GM19455 (cell line): ENCODE measurements around the gene MGMT.

Experiments
- ATAC-seq: cut with Tn5 transposase; IDR thresholded peaks from one replicate; pipeline ENCODE4 v1.9.1; 2021; ENCODE audit not compliant: unreplicated experiment

The MGMT gene

GRCh38 chr10:129580901-129581300 is 113.9 kb downstream of the MGMT start:
- no peak for ATAC-seq

DNA sequence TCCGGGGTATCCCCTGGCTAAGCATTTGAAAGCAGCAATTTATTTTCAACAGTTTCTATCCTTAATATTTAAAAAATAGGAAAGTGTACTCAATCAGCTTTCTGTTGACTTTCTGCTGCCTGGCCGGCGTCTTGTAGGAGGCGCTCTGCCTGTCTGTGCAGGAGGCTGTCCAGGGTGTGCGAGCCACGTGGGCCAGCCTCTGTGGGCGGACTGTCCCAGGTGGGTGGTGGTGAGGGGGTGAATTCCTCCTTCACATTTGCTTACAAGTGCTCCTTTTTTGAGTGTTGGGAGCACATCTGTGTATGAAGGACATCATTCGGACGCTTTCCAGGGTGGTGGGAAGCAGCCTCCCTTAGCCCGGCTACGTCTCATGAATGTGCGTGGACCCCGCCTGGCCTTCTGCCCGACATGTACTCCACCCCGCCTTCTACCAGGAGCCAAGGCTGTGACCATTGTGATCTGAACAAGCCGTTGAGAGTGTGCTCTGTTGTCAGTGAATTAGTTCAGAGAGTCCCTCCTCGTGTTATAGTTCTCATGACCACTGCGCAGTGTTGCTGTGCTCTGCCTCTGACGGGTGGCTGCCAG is 114.9 kb downstream of the MGMT start:
- no peak for ATAC-seq

DNA sequence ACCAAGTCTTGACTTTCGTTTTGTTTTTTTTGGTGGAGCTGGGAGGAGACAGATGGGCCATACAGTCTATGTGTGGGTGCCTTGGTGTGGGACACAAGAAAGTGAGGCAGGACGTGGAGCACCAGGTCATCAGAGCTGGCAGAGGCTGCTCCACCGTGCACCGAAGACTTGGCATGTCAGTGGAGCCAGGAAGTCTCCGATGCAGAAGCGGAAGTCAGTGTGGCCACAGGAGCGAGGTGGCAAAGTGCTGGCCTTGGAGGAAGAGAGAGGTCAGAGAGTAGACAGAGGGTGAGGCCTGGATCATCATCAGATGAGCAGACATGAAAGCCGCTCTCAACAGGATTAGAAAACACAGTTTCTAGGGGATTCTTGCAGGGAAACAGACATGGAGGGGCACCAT is 116.8 kb downstream of the MGMT start:
- ATAC-seq, result no peak

DNA sequence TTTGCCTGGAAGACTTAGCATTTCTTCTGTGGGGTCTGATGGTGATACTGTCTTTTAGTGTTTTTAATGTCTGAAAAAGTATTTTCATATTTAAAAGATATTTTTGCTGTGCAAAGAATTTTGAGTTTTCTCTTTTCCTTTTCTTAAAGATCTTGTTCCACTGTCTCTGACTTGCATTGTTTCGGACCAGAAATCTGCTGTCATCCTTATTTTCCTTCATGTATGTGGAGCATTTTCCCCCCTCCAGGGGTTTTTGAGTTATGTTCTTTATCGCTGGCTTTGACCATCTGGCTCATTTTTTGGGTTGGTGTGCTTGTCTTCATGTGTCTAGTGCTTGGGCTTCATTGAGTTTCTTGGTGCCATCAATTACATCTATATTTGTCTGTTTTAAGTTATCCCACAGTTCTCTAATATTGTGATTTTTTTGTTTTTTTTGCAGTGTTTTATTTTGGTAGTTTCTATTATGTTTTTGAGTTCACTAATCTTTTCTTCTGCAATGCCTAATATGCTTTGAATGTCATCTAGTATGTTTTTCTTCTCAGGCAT is 119.9 kb downstream of the MGMT start:
- no peak for ATAC-seq

DNA sequence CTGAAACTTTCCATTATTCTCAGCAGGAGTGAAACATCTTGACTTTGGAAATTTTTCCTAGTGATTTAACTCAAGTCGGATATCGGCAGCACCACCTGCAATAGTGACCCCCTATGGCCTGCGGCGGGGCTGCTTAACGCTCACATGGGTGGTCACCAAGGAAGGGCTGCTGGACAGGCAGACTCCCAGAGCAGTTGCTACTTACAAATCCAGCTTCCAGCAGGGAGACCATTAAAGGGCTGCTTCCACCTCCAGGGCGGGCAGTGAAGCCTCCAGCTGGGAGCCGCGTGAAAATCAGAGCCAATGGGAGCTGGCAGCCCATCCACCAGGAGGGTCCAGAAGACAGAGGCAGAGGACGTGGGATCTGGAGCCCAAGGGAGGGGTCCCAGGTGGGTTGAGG is 122.5 kb downstream of the MGMT start:
- ATAC-seq, result no peak

- no peak for ATAC-seq
These were observed 126.9 kb downstream of the MGMT start for GRCh38 chr10:129593953-129594352.

- ATAC-seq, result no peak
These were observed 127.8 kb downstream of the MGMT start for GRCh38 chr10:129594811-129595210.

GRCh38 chr10:129598413-129598812 is 131.4 kb downstream of the MGMT start:
- ATAC-seq, result no peak

GRCh38 chr10:129599160-129599559 is 132.1 kb downstream of the MGMT start:
- no peak for ATAC-seq

DNA sequence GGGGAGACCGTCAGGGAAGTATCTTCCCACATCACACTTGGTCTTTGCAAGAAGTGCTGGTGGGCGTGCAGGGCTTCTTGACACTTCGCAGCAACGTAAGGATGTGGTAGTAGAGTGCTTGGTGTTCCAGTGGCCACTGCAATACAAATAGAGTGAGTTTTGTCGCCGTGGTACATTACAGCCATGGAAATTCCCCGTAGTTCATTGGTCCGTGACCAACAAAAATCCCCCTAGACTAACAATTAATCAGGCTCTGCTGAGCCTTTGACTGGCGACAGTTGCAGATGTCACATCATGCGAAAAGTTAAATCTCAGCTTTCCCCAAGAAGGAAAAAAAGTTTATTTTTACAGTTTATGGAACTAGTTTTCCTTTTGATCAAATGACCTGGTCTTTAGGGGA is 134.7 kb downstream of the MGMT start:
- no peak for ATAC-seq

- ATAC-seq, result no peak
These were observed 136.0 kb downstream of the MGMT start for GRCh38 chr10:129602938-129603535.

DNA sequence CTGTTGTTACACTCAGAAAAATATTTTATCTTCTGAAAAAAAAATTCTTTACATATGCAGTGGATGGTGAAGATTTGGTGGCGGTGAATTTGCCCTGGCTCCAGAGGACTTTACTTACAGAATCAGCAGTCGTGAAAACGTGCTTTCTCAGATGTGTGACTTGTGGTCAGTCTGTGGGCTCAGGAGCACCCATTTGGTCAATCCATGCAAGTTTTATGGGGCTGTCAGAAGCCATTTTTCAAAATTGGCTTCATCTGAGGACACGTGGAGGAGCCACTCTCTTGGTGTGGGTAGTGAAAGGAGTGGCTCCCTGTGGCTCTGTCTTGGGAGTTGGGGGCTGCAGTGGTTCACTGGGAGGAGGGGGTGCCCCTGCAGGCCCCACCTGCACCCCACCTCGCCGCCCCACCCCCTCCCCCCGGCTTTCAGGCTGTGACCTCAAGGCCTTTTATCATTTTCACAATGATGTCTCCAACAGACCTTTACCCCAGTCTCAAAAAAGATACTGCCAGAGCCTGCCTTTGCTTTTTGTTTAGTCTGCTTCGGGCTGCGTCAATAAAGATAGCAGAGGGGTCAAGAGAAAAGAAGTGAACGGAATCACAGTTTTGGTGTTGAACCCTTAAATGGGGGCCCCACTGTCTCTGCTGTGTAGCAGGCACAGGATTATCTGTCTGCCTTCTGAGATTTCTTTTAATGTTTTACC is 137.4 kb downstream of the MGMT start:
- peak; percentile 45 for ATAC-seq

DNA sequence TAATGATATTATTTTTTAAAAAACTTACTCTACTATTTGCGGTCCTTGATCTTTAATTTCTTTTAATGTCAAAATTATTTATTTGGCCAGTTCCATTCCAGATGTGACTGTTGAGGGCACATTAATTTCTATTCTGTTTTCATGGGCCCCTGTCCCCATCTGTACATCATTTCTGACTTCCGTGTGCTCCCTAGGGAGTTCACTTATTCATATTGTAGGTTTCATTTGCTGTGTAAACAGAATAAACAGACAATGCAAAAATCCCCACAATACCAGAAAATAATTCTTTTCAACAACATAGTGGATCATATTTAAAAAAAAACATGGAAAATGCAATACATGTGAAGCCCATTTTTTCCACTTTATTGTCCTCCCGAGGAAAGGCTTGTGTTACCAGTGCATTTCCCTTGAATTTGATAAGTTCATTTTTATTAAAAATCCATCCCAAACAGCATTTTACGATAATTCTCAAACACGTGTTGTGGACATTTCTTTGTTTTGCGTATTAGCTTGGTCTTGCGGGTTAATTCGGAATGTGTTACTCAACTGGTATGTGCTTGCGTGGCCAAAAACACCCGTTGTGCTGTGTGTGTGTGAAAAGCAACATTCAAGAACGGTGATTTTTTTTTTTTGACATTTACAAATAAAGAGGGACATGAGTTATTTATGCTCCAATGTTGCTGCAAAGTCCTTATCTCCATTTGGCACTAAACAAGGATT is 138.4 kb downstream of the MGMT start:
- no peak for ATAC-seq

DNA sequence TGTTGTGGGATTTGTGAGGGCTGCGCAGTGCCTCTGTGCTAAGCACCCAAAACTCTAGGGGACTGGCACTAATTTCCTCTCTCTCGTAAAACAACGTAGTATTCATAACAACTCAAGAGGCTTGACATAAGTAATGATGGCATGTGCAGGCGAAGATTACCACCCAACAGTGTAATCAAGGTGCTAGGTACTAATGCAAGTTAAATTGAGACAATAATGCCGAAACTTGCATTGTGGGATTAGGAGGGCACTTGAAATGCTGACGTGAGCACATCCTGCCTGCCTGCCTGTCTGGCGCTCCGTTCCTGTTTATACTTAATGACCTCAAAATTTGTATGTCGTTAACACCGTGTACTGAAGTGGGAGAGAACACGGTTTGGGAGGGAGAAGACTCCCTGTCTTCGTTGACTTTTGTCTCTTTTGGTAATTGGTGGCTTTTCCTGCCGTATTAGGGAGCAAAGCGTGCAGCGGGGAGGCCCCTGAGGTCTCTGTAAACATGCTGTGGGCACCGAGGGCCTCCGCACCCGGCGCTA is 139.0 kb downstream of the MGMT start:
- peak; percentile 57 for ATAC-seq

DNA sequence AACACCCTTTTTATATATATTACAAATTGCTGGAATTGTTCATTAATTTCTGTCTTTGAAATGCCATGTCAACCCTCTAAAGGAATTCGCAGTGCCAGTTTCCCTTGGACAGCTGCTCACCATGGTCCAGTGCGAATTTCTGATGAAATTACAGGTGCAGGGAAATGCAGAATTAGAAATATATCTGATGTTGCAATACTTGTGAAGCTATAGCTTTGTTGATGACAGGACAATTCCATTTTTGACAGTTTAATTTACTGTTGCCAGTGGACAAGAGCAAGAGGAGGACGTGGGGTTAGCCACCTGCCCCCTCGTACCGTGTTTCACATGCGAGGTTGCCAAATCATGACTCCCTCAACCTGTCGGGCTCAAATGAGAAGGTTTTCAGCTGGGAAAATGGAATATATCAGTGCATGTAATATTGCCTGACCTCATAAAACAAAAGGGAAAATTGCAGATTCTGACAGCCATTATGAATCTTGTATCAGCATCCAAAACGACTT is 140.6 kb downstream of the MGMT start:
- no peak for ATAC-seq

DNA sequence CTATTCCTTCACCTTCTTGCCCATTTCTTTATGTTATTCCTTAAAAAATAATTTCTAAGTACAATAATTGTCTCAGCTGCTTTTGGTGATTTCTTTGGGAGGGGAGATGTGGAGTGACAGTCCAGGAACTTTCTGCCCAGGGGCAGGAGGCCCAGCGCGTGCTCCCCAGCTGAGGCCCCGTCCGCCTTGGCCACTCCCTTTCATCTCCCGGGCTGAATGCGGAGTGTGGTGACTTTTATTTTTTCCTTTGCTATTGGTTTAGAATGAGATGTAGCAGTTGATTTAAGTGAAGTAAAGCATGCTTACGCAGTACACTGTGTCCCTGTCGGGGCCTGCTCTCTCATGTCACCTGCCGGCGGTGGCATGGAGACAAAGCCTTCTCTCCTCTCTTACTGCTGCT is 141.6 kb downstream of the MGMT start:
- ATAC-seq, result no peak

GRCh38 chr10:129609551-129609950 is 142.5 kb downstream of the MGMT start:
- no peak for ATAC-seq

DNA sequence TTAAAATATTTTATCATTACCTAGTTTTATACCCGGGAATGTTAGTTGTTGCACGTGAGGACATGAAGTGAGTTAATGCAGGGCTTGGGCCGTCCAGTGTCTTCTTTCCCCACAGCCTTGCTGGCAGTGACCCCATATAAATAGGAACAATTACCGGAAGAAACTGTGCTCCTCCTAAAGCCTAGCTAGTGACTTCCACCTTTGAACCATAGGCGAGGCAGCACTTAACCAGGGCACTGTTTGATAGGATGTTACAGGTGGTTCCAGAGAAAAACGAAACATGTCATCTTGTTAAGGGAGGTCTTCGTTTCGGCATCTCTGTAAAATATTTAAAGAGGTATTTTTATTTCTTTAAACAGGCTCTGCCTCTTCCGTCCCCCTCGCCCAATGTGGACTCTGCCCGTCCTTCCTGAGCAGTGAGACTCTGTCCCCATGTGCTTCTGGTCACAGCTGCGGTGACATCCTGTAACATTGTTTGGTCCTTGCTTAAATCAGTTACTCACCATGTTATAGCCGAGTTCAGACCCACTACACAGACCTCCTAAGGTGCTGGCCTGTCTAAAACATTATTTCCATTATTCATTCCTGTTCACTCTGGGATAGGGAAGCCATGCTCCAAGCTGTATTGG is 145.6 kb downstream of the MGMT start:
- ATAC-seq, result no peak

GRCh38 chr10:129613377-129613980 is 146.4 kb downstream of the MGMT start:
- no peak for ATAC-seq

GRCh38 chr10:129614341-129614740 is 147.3 kb downstream of the MGMT start:
- ATAC-seq, result no peak
